ENCODE data around the gene NAA50.

DNA sequence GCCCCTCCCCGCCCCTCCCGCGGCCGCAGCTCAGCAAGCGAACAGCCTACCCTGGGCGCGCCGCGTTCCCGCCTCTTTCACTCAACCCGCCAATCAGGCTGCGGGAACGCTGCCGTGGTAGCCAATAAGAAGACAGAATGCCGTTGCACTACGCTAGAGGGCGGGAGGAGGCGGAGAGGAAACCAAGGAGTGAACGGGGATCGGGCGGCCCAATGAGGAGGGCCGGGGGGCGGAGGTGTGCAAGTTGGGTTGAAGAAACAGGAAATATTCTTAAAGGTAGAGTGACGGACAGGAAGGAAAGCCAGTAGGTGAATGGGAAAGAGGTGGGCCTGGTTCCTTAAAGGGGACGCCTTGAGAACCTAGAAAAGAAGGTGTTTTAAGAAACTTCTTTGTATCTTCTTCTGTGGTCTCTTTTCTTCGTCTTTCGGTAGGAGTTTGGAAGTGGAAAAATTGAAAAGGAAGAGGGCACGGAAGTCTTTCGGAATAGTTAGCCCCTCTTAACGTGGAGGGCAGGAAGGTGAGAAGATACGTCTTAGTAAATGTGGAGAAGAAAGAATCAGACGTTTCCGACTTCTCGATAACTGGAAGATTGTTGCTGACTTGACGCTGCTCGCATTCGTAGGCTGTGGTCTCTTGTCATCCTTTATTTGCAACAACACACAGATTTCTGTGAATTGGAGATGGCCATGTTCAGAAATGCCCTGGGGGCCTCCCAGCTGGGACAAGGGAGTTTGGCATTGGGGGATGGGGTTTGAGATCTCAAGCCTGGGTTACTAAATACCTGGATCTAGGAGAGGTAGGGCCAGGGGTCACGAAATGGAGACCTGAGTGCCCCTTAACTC, 49.2 kb downstream of the NAA50 start:
- peak in 1 of 2 donors; percentile 31 for TF ChIP-seq POLR2A (IDR thresholded peaks at IDR 0.05)
- TF ChIP-seq, protein P1, sequence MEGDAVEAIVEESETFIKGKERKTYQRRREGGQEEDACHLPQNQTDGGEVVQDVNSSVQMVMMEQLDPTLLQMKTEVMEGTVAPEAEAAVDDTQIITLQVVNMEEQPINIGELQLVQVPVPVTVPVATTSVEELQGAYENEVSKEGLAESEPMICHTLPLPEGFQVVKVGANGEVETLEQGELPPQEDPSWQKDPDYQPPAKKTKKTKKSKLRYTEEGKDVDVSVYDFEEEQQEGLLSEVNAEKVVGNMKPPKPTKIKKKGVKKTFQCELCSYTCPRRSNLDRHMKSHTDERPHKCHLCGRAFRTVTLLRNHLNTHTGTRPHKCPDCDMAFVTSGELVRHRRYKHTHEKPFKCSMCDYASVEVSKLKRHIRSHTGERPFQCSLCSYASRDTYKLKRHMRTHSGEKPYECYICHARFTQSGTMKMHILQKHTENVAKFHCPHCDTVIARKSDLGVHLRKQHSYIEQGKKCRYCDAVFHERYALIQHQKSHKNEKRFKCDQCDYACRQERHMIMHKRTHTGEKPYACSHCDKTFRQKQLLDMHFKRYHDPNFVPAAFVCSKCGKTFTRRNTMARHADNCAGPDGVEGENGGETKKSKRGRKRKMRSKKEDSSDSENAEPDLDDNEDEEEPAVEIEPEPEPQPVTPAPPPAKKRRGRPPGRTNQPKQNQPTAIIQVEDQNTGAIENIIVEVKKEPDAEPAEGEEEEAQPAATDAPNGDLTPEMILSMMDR (IDR thresholded peaks at IDR 0.05): peak in 1 of 4 experiments; percentile 50
